ENCODE results near the gene SNCG.
A peak's percentile ranks its signal among the peaks of the same experiment; 100 is the strongest.
"Not testable (repeated sequence)": the region's sequence is repeated elsewhere in the genome, so short reads cannot be mapped to it uniquely, and the experiment has no call there.

Gene SNCG

DNA sequence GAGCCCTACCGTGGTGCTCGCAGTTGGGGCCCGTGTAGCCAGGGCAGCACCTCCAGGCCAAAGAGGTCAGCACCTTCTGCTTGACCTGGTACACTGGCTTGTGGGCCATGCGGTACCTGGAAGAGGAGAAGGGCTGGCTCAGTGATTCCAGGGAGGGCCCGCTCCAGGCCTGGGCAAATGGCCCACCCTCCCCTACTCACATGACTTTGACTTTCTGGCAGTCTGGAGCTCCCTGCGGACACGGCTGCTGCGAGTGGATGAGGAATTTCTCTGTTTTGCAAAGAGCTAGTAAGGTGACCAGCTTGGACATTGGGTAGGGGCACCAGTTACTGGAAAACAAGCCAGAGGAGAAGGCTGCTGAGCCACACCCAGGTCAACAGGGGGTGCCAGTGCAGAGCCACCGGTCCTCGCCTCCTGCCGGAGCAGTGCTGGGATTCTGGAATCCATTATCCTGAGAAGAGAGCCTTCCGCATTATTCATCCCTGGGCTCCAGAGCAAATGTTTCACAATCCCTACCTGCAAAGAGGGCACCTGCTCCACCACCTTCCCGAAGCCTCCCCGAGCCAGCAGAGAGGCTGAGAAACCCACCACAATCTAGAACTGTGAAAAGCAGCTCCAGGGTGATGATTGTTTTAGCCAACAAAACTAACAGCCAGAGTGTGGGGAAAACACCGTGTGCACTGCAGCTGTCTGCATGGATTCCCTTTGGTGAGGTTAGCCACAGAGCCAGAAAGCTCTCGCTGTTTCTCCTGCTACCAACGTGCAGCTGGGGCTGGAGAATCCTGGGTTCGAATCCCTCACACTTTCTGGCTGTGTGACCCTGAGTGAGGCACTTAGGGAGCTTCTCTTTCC is 12.8 kb upstream of the SNCG start:
- DNase-seq = no peak

DNA sequence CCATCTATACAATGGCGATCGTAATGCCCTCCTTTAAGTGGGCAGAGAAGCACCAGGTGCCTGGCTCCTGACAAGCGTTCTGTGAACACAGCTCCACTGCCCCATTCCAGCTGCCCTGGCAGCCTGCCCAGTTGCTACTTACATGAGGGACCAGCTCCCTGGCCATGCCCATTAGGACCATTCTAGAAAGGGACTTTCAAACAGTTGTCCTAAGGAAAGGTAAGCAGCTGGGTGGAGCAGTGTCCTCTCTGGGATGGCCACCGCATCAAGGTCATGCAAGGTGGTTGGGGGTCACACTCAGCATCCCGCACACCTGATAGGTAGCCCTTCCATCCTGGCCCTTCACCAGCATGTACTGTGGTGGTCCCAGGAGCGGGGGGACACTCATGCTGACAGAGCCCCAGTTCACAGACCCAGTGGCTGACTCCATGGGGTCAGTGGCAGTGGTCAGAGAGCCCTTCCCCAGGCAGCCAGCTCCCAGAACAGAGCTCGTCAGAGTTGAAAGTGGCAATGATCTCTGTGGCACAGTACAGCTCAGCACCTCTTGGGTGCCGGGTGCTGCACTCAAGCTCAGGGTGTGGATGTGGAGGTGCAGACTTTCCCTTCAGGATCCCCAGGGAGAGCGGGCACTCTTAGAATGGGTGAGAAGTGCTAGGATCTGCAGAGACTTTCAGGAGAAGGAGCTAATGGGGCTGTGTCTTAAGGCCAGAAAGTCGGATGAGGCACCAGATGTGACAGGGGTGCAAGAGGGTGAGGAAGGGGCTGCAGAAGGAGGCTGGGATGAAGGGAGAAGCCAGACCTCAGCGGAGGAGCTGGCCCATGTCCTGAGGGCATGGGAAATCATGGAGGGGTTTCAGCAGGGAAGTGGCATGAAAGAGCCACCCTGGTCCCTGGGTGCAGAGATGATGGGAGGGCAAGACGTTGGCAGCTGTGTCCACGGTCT is 11.9 kb upstream of the SNCG start:
- no peak for DNase-seq

DNA sequence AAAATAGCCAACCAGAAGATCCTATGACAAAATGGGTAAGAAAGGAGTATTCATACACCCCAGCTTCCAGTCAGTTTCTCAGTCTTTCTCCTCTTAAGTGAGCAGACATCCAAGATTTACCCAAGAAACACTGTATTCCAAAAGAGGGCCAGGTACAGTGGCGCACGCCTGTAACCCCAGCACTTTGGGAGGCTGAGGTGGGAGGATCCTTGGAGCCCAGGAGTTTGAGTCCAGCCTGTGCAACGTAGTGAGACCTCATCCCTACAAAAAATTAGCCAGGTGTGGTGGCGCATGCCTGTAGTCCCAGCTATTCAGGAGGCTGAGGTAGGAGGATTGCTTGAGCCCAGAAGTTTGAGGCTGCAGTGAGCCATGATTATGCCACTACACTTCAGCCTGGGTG is 10.6 kb upstream of the SNCG start:
- DNase-seq = not testable (repeated sequence)

DNA sequence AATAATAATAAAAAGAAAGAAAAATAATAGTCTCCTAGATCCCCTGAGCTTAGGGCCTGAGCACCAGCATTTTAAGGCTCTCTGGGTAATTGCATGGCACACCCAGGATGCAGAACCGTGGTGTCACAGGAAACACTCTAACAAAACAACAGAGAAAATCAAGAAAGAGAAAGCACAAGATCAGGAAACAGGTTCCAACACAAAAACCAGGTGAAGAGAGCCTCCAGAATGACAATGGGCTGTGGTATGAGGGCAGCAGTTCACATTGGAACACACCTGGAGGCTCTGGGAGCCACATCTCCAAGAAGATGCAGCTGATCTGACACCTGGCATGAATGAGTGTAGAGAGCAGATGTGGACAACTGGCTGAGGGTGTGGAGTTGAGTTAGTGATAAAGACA is 8.1 kb upstream of the SNCG start:
- no peak for DNase-seq

DNA sequence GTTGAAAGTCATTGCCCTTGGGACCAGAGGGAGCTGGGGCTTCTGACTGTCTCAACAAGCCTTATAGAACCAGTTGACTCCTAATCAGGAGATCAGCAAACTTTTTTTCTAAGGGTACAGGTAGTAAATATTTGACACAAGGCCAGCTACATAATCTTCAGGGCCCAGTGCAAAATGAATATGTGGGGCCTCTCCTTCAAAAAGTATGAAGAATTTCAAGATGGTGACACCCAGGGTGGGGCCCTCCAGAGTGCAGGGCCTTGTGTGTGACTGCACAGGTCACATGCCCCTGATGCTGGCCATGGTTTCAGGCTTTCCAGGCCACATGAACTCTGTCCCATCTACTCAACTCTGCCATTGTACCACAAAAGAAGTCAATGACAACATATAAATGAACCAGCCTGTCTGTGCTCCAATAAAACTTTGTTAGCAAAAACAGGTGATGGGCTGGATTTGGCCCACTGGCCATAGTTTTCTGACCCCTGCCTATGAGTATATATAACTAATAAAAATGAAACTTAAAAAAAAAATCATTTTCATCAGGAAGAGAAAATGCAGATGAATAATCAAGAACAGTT is 7.1 kb upstream of the SNCG start:
- DNase-seq = no peak

DNA sequence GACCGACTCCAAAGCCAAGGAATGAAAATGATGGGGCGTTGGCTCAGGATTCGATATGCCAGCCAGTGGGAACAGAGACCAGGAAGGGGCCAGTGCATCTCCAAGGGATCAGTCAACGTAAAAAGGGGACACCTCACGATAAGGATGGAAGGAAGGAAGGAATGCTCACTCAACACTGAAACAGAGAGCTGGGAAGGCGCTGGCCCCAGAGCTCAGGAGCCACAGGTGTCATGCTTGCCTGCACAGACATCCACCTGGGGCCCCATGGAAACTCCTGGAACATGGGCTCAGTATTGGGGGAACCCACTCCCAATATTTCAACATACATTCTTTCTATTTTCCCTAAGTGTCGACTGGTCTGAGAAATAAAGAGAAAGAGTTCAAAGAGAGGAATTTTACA is 6.3 kb upstream of the SNCG start:
- DNase-seq = no peak

DNA sequence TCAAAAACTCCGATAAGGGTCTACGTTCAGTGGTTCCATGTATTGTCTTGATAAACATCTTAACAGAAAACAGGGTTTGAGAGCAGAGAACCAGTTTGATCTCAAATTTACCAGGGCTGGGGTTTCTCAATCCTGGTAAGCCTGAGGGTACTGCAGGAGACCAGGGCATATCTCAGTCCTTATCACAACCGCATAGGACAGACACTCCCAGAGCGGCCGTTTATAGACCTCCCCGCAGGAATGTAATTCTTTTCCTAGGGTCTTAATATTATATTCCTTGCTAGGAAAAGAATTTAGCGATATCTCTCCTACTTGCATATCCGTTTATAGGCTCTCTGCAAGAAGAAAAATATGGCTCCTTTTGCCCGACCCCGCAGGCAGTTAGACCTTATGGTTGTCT is 5.7 kb upstream of the SNCG start:
- DNase-seq = not testable (repeated sequence)

DNA sequence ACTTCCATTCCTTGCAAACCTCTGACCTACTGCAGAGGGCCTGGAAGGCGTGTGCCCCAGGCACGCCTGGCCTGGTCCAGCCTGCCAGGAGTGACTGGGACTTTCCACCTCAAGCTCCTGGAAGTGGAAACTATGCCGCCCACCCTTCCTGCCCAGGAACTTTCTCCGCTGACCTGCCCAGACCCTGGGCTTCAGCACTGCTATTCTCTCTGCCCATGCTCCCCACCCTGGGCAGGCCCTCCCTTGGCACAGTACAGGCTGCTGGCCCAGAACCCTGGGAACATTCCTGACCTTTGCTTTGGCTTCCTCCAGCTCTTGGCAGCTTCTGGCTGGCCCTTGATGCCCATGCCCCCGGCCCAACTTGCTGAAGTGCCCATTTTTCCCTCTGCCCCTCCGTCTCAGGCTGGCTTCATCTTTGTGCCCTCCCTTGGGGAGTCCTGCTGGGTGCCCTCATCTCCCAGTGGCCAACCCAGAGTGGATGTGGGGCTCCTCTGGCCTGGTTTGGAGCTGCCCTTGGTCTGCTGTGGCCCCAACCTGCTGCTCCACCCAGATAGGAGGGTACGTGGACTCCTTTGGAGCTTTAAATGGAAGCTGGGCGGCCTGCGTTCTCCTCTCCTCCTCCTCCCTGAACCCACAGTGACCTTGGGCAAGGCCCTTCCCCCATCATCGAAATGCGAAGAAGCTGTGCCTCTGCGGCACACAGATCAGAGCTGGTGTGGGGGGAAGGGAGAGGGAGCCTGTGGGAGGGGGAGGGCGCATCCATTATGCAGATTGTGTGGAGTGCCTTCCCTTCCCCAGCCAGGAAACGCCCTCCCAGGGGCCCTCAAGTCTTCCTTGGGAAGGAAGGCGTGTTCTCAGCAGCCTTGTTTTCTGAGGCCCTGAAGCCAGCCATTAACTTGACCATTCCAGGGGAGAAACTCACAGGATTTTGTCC is 4.4 kb upstream of the SNCG start:
- no peak for DNase-seq

DNA sequence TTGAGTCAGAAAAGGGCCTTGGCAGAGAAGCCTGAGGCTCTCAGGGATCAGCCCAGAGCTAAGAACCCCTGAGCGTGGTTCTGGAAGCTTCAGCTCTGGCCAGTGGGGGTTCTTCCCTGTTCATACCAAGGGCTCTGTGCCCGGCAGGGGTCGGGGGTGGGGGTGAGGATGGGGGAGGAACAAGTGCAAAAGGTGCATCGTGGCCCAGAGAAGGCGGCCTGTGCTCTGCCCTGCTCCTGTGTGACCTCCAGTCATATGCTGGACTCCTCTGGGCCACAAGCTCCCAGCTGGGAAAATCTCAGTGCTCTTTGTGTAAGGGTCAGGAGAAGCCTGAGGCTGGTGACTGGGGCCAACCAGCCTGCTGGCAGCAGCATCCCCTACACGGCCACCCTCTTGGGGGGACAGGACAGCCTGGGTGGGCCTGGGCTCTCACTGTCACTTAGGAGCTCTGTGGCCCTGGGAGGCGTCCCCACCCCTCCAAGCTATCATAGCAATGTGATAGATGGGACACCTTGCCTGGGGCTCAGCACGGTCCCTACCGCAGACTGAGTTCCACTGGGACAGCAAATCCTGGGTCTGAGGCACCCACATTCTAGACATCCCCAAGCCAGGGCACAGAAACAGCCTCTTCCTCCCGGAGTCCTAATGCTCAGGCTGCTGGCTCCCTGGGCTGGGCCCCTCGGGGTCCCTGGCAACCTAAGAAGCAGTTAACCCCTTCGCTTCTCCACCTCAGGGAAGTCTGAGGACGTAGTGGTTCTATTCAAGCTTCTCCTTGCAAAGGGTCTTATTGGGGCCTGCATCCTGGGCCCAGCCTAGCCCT is 3.5 kb upstream of the SNCG start:
- no peak for DNase-seq

DNA sequence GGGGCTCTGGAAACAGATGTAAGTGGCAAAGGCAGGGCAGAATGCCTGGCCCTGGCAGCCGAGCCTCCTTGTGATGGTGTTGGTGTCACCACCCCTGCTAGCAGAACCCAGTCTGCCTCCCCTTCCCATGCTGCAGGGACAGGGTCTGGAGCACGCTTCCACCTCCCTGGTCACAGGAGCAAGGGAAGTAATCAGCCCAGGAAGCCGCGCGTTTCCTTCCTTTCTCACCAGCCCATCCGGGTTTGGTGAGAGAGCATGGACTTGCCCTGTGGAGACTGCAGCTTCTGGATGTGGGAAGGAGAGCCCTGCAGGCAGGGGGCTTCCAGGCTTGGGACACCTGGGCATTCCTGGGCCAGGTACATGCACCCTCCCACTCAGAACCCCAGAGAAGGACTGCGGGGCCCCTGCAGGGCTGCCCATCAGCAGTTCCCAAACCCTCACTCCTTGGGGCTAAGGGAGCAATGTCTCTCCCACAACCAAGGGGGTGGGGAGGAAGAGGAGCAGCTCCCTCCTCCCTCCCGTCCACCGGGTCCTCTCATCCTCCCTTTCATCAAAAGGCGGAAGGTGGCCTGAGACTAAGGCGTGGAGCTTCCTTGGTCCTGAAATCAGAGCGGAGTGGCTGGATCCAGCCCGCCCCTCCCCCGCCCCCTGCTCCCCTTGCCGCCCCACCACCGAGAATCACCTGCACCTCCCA is 2.8 kb upstream of the SNCG start:
- DNase-seq = no peak

DNA sequence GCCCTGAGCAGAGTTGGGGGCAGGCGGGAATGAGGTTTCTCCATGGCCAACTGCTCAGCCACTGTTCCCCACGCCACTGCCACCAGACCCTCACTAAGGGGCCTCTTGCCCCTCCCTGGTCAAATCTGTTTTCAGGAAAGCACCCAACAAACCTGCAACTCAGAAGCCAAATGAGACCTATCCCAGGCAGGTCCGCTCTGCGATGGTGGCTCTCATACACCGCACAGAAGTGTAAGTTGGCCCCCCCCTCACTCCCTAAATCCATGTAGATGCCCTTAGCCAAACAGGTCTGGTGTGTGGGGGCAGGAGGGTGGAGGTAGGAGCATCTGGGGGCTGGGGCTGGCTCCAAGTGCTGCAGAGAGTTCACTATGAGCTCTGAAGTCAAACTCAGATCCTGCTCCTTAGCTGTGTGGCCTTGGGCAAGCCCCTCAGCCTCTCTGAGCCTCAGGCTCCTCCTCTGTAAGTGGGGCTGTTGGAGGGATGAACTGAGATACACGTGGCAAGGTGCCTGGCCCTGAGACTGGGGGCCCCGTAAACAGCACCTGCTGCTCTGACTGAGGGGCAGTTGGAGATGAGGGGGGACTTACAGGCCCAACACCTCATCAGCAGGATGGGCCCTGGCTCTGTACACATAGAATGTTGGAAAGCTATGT is 2.1 kb upstream of the SNCG start:
- DNase-seq = no peak

DNA sequence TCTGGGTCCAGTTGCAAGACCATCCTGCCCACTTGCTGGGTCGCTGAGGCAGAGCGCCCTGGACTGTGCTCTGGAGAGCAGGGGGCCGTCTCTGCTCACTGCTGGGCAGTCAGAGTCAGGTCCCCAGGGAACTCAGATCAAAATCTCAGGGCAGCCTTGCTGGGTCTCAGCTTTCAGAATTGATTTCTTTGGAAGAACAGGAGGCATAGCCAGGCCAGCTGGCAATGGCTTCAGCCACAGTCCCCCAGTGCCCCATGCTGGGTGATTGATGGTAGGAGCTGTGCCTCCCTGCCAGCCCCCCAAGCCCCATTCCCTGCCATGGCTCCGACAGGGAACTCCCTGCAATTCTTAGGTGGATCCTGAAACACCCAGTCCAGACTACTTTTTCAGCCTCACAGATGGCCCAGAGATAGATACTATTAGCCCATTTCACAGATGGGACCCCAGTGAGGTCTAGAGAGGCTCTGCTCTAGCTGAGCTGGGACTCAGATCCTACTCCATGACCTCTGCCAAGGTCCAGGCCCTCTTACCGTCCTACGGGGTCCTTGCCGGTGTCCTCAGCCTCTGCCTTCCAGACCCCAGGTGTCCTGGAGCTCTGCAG is 1.5 kb upstream of the SNCG start:
- DNase-seq = no peak

DNA sequence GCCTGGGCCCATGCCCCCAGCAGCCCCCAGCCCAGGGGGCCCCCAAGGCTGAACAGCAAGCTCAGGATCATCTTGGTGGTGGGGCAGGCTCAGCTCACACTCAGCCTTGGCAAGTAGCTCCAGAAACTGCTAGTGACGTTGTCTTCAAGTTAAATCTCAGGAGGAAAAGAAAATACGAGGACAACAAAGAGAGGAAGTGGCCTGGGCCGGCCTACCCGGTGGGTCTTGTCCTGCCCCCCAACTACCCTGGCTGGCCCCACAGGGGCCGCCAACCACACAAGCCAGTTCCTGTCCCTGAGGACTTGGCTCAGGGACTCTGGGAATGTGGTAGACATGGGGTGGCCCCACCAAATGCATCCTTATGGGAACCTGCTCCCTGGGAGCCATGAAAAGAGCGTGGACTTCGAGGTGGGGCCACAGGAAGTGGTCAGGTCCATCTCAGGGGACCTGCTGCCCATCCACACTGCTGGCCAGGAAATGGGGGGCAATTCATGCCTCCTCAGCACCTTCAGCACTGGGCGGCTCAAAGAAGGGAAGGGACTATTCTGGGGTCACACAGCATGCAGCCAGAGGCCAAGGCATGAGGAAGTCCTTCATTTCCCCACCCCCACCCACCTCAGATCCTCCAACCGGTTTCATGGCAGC is 806 bp upstream of the SNCG start, which contains the start of gene MMRN2:
MMRN2 (minus strand) TSS at position 145 of the 645 bp plus-strand sequence; CDS start at position 71, 74 bp downstream.
- DNase-seq = no peak

DNA sequence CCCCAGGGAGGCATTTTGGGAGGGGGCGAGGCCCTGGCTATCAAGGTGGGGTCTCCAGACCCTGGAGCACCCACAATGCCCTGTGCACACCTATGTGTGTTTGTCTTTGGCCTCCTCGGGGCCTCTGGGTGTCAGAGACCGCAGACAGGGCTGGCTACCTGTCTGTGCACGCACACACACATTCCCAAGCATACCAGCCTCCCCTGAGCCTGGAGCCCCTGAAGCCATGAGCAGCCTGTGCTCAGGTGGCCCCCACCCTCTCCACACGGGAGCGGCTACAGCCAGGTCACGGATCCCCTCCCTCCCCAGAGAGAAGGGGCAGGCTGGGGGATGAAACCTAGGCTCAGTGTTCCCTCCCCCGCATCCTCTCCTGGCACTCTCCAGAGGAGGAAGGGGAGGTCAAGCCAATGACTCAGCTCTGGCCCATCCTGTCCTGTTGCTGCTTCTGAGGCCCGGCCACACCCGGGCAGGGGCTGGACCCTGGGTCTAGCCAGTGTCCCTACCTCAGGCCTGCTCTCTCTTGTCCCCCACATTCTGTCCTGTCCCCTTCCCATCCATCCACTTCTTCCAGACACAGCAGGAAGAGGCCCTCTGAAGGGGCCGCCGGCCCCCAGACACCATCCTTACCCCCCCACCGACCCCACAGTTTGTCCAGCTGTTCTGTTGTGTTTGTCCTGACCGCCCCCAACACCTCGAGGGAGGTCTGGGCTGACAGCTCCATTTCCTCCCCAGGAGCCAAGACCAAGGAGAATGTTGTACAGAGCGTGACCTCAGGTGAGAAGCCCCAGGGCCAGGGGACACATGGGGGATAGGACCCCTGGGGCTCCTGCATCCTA is 720 bp downstream of the SNCG start:
- DNase-seq = no peak

DNA sequence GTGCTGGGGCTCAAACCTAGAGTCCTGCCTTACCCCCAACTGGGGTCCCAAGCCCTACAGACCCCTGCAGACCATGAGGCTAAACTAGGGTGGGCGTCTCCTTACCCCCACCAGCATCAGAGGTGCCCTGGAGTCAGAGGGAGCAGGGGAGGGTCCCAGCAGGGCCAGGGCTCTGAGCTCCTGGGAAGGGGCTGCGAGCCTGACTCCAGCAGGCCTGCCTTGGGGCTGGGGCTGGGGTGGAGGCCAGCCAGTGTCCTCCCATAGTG is 1.3 kb downstream of the SNCG start:
- no peak for DNase-seq

DNA sequence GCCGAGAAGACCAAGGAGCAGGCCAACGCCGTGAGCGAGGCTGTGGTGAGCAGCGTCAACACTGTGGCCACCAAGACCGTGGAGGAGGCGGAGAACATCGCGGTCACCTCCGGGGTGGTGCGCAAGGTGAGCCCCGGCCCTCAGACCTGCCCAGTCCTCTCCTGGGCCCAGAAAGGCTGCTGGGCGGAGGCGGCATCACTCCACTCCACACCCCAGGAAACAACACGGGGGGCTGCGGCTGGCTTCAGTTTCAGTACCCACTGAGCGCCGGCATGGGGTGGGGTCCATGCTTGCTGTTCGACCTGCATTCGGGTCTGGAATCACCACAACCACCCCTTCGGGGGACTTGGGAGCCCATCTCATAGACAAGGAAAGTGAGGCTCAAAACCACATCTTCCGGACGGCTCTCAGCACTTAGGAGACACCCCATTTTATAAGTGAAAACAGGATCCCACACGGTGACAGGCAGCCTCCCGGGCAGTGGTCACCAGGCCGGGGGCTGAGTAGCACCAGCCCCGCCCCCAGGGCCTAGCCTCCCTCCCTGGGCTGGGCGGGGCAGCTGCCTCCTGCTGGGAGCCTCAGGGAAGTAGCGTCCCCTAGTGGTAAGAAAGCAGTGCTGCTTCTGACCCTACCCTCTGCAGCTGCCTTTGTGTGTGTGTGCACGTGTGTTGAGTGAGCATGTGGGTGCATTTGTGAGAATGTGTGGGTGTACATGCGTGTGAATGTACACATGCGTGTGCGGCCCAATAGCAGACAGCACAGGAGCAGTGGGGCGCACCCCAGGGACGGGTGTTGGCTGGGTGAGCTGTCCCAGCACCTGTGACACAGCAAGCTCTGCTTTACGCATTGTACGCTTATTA is 1.8 kb downstream of the SNCG start:
- DNase-seq = peak; percentile 63

DNA sequence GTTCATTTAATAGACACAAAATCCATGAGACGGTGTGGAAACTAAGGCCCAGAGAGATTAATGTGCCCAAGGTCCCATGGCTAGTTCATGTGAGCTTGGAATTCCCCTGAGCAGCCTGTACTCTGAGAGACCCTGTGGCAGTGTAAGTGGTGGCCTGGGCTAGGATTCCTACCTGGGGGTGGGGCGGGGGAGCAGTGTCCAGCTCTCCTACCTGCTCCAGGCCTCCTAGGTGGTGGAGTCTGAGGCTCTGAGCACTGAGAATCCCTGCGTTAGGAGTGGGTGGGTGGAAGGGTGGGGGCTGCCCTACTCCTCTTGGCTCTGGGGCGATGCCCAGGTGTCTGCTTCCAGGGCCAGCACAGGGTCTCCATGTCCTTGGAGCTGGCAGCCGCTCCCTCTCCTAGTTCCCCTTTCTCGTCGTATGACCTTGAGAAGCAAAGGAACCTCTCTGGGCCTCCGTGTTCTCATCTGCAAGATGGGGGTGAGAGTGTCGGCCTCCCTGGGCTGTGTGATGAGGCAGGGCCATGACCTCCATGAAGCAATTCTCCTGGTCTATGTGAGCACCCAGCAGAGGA is 2.5 kb downstream of the SNCG start:
- DNase-seq = no peak
